ENCODE results near the gene PRKCSH.
"Not testable (repeated sequence)": the region's sequence is repeated elsewhere in the genome, so short reads cannot be mapped to it uniquely, and the experiment has no call there.

The PRKCSH gene

GRCh38 chr19:11435057-11435832 is at the start of gene PRKCSH, which contains the start of gene ODAD3:
Gene PRKCSH, plus strand, starts transcription at chr19:11435635. Its CDS starts 483 bp downstream, at chr19:11436118.
Gene ODAD3, minus strand, starts transcription at chr19:11435121. Its CDS starts 105 bp downstream, at chr19:11435016.
- Histone ChIP-seq H3K4me3 (peak within 1 kb of the TSS; percentile 70), H3K36me3 (replicated peaks) (peaks cover 34% of the 10 kb centered on the region), H3K4me1 (peaks cover 5% of the 10 kb centered on the region), H3K9me3 (no peaks in the 10 kb centered on the region), H3K27me3 (ENCODE audit: low read depth) (no peaks in the 10 kb centered on the region)
- peak; percentile 99 for DNase-seq (ENCODE audit: low spot score in 2 of 2)
- in situ Hi-C loops (cut with MboI; ENCODE audit: low sequenced_read_pairs): no loop called here

- in situ Hi-C loops (cut with MboI; ENCODE audit: low sequenced_read_pairs): no loop called here
- H3K27me3 ChIP-seq (ENCODE audit: low read depth): no peaks in the 10 kb centered on the region
Observed at GRCh38 chr19:11387162-11388034, 48.0 kb upstream of the PRKCSH start.

GRCh38 chr19:11390359-11390758 is 45.1 kb upstream of the PRKCSH start:
- no peaks in the 10 kb centered on the region for H3K9me3 ChIP-seq
- no peak overlapping the region for H3K4me3 ChIP-seq
- no peaks in the 10 kb centered on the region for H3K27me3 ChIP-seq (ENCODE audit: low read depth)
- no peaks in the 10 kb centered on the region for H3K4me1 ChIP-seq
- no peak for DNase-seq (ENCODE audit: low spot score in 2 of 2)
- in situ Hi-C loops (cut with MboI; ENCODE audit: low sequenced_read_pairs): no loop called here
- H3K36me3 ChIP-seq (replicated peaks): no peaks in the 10 kb centered on the region

More at GRCh38 chr19:11387162-11388034, 48.0 kb upstream of the PRKCSH start:
- H3K9me3 ChIP-seq: no peaks in the 10 kb centered on the region
- no peak for DNase-seq (ENCODE audit: low spot score in 2 of 2)
- H3K36me3 ChIP-seq (replicated peaks): no peaks in the 10 kb centered on the region
- H3K4me3 ChIP-seq: no peak overlapping the region
- peaks cover 7% of the 10 kb centered on the region for H3K4me1 ChIP-seq

GRCh38 chr19:11390933-11391680 is 44.3 kb upstream of the PRKCSH start:
- in situ Hi-C loops (cut with MboI; ENCODE audit: low sequenced_read_pairs): no loop called here
- Histone ChIP-seq H3K9me3 (no peaks in the 10 kb centered on the region), H3K27me3 (ENCODE audit: low read depth) (no peaks in the 10 kb centered on the region), H3K4me1 (no peaks in the 10 kb centered on the region), H3K36me3 (replicated peaks) (no peaks in the 10 kb centered on the region), H3K4me3 (no peak overlapping the region)
- DNase-seq (ENCODE audit: low spot score in 2 of 2): no peak

- H3K27me3 ChIP-seq (ENCODE audit: low read depth): no peaks in the 10 kb centered on the region
Observed at GRCh38 chr19:11397089-11397610, 38.3 kb upstream of the PRKCSH start.

GRCh38 chr19:11399667-11400066 is 35.8 kb upstream of the PRKCSH start:
- Histone ChIP-seq H3K36me3 (replicated peaks) (no peaks in the 10 kb centered on the region), H3K4me1 (no peaks in the 10 kb centered on the region), H3K27me3 (ENCODE audit: low read depth) (no peaks in the 10 kb centered on the region), H3K4me3 (no peak overlapping the region), H3K9me3 (no peaks in the 10 kb centered on the region)
- no peak for DNase-seq (ENCODE audit: low spot score in 2 of 2)
- in situ Hi-C loops (cut with MboI; ENCODE audit: low sequenced_read_pairs): no loop called here

More at GRCh38 chr19:11397089-11397610, 38.3 kb upstream of the PRKCSH start:
- Histone ChIP-seq H3K9me3 (no peaks in the 10 kb centered on the region), H3K36me3 (replicated peaks) (no peaks in the 10 kb centered on the region), H3K4me3 (no peak overlapping the region), H3K4me1 (no peaks in the 10 kb centered on the region)
- in situ Hi-C loops (cut with MboI; ENCODE audit: low sequenced_read_pairs): no loop called here
- DNase-seq (ENCODE audit: low spot score in 2 of 2): no peak

- no peaks in the 10 kb centered on the region for H3K36me3 ChIP-seq (replicated peaks)
- in situ Hi-C loops (cut with MboI; ENCODE audit: low sequenced_read_pairs): no loop called here
- H3K4me3 ChIP-seq: no peak overlapping the region
- H3K27me3 ChIP-seq (ENCODE audit: low read depth): no peaks in the 10 kb centered on the region
- no peak for DNase-seq (ENCODE audit: low spot score in 2 of 2)
- H3K9me3 ChIP-seq: no peaks in the 10 kb centered on the region
- H3K4me1 ChIP-seq: no peaks in the 10 kb centered on the region
Observed at GRCh38 chr19:11400798-11401197, 34.6 kb upstream of the PRKCSH start.

GRCh38 chr19:11401808-11402543 is 33.5 kb upstream of the PRKCSH start:
- Histone ChIP-seq H3K27me3 (ENCODE audit: low read depth) (0 out of 2 replicates have a peak, but pooled peaks cover 3% of the 10 kb centered on the region), H3K4me3 (no peak overlapping the region), H3K36me3 (replicated peaks) (no peaks in the 10 kb centered on the region), H3K4me1 (no peaks in the 10 kb centered on the region), H3K9me3 (no peaks in the 10 kb centered on the region)
- in situ Hi-C loops (cut with MboI; ENCODE audit: low sequenced_read_pairs): no loop called here
- no peak for DNase-seq (ENCODE audit: low spot score in 2 of 2)

GRCh38 chr19:11404588-11405222 is 30.7 kb upstream of the PRKCSH start:
- 0 out of 2 replicates have a peak, but pooled peaks cover 3% of the 10 kb centered on the region for H3K27me3 ChIP-seq (ENCODE audit: low read depth)
- no peak overlapping the region for H3K4me3 ChIP-seq
- in situ Hi-C loops (cut with MboI; ENCODE audit: low sequenced_read_pairs): no loop called here
- H3K9me3 ChIP-seq: no peaks in the 10 kb centered on the region
- no peak for DNase-seq (ENCODE audit: low spot score in 2 of 2)
- H3K36me3 ChIP-seq (replicated peaks): no peaks in the 10 kb centered on the region
- H3K4me1 ChIP-seq: no peaks in the 10 kb centered on the region

- Histone ChIP-seq H3K4me1 (no peaks in the 10 kb centered on the region), H3K36me3 (replicated peaks) (no peaks in the 10 kb centered on the region), H3K4me3 (peak overlapping the region; percentile 1; the same call in 1 of the 2 replicates), H3K9me3 (no peaks in the 10 kb centered on the region), H3K27me3 (ENCODE audit: low read depth) (0 out of 2 replicates have a peak, but pooled peaks cover 3% of the 10 kb centered on the region)
- in situ Hi-C loops (cut with MboI; ENCODE audit: low sequenced_read_pairs): no loop called here
- DNase-seq (ENCODE audit: low spot score in 2 of 2): peak in 1 of 2 experiments; percentile 59
Observed at GRCh38 chr19:11405846-11406643, 29.4 kb upstream of the PRKCSH start.

GRCh38 chr19:11406703-11407236 is 28.7 kb upstream of the PRKCSH start:
- in situ Hi-C loops (cut with MboI; ENCODE audit: low sequenced_read_pairs); H3K27me3 ChIP-seq (ENCODE audit: low read depth); H3K4me3 ChIP-seq; H3K4me1 ChIP-seq; DNase-seq (ENCODE audit: low spot score in 2 of 2); H3K36me3 ChIP-seq (replicated peaks); H3K9me3 ChIP-seq: not testable (repeated sequence)
